GM20000 (cell line): ENCODE measurements around the gene NCMAP.

Experiments used
- DNase-seq: peaks from one replicate; pipeline ENCODE4 v3.0.0; 2012; ENCODE audit warnings: low spot score
- TF ChIP-seq, protein P1 (sequence below): IDR thresholded peaks from 2 replicates; pipeline ENCODE4 v1.5.1; 2012; ENCODE audit warnings: mild to moderate bottlenecking, control low read depth; ENCODE audit errors: extremely low read depth, missing control alignments

Gene NCMAP

DNA sequence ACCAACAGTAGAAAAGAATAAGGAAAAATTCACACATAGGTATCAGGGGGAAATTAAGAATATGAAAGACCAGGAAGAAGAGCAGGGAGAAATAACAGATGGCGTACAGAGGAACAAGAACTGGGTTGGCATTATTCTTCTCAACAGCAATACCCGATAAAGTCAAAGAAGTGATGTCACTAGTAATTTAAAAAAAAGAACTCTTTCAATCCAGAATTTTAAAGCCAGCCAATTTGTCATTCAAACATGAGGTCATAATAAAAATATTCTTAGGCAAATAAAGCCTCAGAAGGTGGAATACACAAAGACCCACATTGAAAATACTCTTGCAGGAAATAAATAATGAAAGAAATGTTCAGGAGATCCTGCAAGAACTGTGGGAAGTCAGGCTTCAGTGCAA lies 8.8 kb downstream of the NCMAP start:
- TF ChIP-seq, protein P1, sequence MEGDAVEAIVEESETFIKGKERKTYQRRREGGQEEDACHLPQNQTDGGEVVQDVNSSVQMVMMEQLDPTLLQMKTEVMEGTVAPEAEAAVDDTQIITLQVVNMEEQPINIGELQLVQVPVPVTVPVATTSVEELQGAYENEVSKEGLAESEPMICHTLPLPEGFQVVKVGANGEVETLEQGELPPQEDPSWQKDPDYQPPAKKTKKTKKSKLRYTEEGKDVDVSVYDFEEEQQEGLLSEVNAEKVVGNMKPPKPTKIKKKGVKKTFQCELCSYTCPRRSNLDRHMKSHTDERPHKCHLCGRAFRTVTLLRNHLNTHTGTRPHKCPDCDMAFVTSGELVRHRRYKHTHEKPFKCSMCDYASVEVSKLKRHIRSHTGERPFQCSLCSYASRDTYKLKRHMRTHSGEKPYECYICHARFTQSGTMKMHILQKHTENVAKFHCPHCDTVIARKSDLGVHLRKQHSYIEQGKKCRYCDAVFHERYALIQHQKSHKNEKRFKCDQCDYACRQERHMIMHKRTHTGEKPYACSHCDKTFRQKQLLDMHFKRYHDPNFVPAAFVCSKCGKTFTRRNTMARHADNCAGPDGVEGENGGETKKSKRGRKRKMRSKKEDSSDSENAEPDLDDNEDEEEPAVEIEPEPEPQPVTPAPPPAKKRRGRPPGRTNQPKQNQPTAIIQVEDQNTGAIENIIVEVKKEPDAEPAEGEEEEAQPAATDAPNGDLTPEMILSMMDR: no peak

GRCh38 chr1:24566236-24566867 lies 10.5 kb downstream of the NCMAP start:
- no peak for DNase-seq
- TF ChIP-seq, protein P1: no peak

More for the DNA sequence above, 8.8 kb downstream of the NCMAP start:
- DNase-seq: no peak

DNA sequence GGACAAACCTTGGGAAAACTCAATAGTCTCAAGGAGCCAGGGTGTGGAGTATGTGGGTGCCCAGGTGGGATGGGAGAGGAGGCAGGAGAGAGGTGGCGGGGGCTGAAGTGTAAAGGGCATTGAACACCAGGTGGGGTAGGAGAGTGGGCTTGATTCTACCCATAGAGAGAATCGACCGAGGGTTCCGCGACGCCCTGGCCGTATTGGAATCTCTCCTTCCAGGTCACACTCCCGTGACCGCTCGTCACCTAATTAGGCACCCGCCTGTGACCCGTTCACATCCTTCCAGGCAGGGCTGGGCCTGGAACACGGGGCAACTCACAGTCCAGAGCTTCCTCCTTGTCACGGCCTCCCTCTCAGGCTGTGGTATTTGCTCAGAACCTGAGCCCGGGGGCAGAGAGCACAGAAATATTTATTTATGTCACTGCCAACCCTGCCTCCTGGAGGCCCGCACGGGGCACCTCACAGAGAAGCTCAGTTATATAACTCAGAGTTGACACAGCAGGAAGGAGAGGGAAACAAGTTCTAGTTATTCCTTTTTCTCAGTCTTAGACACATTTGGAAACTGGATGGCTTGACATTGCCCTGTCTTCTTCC lies 12.0 kb downstream of the NCMAP start:
- TF ChIP-seq, protein P1: no peak
- DNase-seq: no peak

GRCh38 chr1:24568475-24568874 lies 12.6 kb downstream of the NCMAP start:
- DNase-seq: no peak
- TF ChIP-seq, protein P1: no peak

DNA sequence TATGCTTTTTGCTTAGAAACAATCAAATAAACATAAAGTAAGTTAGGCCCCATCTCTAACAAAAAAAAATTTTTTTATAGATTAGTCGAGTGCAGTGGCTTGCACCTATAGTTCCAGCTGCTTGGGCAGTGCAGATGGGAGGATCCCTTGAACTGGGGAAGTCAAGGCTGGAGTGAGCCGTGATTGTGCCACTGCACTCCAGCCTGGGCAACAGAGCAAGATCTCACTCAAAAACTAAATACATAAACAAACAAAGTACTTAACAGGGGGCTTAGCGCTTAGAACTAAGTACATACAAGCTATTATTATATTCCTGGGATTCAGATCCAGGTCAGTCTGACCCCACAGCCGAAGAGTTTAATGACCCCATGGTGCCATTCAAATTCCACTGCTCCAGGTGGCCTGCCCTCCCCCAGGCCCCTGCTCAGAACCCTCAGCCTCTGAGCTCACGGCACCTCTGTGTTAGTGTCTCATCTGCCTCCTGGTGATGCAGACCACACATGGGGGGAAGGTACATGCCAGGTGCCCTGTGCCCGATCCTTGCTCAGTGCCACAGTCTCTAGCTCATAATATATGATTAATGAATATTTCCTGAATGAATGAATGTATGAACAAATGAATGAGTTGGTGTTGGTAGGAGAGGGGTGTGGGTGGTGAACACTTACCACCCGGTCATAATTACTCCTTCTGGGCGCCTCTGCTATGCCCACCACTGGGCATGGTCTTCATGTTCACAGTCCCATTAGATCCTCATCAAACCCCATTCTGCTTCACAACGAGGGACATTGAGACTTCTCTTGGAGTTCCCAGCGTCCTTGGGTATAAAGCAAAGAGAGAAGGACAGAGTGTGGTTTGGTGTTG lies 14.6 kb downstream of the NCMAP start:
- DNase-seq: no peak
- TF ChIP-seq, protein P1: no peak

DNA sequence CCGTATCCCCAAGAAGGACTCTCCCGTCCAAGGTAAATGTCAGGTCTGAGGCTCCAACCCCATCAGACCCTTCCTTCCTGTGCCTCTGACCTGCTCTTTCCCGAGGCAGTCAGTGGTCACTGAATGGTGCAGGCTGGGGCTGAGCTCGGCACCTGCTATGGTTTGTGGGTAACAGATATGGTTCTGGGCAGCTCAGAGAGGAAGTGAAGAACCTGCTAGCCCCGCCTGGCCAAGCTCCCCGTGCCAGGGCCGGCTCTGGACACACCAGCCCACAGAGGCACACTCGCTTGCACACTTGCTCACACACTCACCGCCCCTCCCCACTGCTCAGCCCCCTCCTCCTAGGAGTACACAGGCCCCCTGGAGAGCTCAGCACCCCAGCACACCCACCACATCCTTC lies 16.4 kb downstream of the NCMAP start:
- no peak for DNase-seq

More for the DNA sequence above, 16.4 kb downstream of the NCMAP start:
- TF ChIP-seq, protein P1: no peak
